ENCODE results near the gene NENF.

NENF gene

DNA sequence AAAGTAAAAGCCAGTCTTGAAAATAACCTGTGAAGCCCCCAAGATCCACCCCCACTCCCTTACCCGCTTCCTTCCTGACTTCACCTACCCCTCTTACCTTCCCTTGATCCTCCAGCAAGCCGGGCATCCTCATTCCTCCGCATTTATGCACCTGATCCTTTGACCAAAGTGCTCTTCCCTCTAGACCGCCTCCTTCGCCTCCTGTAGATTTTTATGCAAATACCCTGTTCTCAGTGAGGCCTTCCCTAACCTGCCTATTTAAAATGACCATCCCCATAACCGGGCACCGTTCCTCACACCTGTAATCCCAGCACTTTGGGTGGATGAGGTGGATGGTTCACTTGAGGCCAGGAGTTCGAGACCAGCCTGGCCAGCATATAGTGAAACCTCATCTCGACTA, 1.1 kb upstream of the NENF start:
- DNase-seq, result no peak

DNA sequence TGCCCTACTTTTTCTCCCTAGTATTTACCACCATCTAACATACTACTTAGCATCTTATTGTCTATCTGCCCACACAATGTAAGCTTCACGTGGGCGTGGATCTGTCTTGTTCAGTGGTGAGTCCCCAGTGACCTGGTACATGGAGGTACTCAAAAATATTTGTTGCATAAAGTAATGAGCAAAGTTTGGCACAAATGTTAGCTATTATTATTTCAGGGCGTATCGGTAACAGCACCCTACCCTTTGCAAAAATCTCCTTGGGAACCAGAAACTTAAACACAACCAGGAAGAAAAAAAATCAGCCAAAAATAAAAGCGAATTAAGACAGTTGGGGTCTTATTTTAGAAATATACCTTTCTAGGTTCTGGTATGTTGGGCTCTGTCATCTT, 454 bp upstream of the NENF start:
- DNase-seq, result no peak

DNA sequence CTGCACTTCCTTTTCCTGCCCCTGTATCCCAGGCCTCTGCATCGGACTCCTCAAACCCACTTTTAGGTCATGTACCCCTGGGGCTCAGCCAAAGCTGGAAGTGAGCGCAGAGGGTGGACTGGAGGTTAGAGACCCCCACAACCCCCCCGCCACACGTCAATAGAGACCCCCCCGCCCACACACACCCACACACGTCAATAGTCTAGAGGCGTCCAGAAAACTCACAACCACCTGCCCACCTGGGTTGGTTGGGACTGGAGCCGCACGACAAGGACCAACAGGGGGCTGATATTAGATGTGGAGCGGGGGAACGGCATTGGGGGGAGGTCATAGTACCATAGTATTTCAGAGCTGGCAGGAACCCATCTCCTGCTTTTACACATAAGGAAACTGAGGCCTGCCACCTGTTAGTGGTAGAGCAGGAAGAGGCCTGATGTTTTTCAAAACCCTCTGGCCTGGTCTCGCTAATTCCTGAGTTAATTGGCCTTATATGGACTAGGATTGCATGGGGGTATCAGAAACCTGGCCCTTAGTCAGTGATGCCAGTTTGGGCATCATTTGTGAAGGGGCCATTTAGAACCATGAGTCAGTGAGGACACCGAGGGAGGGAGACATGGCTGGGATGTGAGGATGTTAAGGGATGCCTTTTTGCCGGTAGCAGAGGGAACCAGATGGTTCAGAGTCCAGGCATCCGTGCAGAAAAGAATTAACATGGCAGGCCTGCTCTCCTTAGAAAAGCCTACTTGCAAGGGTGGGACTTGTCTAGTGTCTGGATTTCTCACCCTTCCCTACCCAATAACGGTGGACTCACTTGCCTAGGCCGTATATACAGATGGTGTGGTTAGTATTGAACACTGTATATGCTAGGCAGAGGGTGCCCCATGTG, 1.1 kb downstream of the NENF start:
- no peak for DNase-seq

DNA sequence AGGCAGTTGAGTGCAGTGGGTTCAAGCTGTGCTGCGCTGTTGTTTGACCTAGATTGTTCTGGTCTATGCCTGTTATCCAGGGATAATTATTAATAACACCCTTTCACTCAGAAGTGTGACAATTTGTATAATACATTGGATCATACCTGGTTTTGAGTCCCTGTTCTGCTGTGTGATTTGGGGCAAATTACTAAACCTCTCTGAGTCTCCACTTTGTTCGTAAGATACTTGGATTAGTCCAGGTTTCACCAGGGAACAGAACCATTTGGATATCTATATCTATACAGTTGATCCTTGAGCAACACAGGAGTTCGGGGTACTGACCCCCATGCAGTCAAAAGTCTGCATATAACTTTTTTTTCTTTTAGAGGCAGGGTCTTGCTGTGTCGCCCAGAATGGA, 2.3 kb downstream of the NENF start:
- DNase-seq, result no peak

DNA sequence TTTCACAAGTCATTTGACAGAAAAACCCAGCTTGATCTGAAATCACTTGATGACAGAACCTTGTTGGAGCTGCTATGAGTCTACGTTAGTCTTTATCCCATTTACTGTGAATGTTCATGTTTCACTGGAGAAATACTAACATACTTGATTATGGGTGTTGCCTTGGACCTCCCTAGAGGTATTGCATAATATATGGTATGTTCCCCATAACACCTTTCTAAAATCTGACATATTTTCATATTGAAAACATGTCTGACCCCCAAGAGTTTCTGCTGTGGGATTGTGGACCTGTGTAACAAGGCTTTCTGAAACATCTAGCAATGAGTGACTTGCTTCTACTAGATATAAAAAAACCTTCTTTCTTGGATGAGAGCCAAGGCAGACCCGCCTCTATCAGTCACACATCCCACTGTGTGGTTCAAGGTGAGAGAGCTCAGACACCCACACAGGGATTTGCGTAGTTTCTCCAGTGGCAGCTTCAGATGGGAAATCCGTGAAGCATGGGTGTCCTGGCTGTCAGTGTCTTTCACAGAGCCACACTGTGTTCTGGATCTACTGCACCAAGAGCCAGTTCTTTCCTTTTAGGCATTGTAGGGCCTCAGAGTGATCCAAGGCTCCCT, 4.6 kb downstream of the NENF start:
- no peak for DNase-seq

DNA sequence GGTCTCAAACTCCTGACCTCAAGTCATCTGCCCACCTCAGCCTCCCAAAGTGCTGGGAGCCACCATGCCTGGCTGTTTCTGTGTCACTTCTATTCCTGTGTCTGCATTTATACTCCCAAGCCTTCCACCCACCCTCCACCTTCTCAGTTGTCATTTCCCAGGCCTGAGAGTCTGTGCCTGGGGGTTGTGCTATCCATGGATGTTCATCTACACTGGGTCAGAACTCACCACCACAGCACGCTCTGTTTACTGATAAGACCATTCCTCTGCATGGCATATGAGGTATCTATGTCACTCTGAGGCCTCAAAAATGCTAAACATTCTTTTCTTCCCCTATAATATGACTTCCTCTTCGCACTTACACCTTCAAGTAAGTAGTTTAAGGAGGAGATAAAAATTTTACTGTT, 6.1 kb downstream of the NENF start:
- DNase-seq, result no peak

DNA sequence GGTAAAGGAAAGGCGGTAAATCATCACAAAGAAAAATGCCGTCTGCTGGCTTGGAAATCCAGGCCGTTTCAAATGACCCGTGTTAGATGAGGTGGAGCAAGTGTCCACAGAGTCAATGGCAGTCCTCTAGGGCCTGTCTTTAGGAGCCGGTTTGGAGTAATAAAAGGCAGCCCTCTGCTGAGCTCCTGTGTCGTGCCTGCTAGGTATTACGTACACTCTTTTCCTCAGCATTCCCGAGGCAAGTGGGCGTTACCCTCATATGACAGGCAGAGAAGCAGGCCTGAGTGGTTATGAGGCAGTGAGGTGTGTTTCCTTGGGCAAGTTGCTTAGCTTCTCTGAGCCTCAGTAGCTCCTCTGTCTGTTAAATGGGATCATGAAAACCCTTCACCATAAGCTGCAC, 7.7 kb downstream of the NENF start:
- DNase-seq, result no peak

DNA sequence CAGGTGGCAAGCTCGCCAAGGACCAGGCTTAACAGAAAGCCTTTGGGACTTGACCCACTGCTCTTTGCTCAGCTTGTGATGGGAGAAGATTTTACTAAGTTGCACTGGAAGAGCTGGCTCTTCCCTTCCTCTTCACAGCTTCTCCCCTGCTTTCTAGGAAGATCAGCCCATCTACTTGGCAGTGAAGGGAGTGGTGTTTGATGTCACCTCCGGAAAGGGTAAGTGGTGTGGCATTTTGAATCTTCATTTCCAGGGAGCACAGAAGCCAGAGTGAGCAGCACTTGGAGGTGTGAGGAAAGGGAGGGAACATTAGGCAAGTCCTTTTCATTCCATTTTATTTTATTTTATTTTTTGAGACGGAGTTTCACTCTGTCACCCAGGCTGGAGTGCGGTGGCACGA, 9.7 kb downstream of the NENF start:
- DNase-seq, result no peak

DNA sequence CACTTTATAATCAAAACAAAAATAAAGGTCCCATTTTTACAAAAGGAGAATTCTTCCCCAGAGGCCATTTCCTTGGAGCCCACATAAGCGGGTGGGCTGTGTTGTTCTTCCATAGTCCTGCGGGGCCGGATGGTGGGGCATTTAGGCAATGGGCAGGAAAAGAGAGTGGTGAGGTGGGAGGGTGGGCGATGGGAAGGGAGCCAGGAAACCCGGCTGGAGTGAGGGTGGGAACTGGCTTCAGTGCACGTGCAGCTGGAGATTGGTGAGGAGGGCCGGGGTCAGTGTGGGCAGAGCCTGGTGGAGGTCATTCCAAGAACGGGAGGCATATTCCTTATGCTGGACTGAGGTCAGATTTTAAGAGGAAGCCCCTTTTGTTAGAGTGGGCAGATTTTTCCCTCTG, 13.6 kb downstream of the NENF start:
- no peak for DNase-seq

DNA sequence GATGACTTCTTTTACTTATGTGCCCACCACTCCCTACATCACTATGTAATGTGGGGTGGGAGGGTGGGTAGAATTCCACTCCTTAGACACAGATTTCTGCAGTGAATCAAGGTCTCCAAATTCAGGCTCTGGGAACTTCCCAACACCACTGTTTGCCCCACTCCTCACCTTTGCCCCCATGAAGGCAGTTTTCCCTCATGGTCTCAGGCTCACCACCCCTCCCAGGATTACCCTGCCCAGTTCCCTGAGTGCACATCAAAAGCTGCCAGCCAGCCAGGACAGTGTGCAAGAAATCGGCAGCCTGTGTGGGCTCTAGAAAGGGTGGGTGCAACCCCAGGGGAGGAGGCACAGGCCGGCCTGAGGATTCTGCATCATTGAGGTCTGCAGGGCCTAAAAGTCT, 14.8 kb downstream of the NENF start:
- no peak for DNase-seq

DNA sequence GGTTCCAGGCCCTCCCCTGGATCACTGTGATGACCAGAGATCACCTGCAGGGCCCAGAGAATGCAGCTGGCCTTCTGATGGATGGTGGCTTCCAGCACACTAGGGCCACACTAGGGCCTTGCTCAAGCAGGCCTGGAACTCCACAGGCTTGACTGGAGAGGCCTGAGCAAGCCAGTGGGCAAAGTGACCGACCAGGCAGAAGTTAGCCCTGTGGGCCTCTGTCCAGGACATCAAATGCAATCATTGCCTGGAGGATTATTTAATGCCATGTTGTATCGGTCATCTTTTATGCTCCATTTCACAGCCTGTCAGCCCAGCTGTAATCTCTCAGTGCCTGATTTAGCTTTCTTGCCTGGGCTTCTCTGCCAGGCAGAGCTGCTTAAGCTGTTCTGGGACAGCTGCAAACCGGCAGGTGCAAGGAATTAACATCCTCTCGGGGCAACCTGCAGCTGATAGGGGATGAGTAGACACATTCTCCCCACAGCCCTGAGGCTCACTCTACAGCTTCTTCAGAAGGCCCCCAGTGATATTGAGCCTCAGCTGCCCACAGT, 17.7 kb downstream of the NENF start:
- no peak for DNase-seq

DNA sequence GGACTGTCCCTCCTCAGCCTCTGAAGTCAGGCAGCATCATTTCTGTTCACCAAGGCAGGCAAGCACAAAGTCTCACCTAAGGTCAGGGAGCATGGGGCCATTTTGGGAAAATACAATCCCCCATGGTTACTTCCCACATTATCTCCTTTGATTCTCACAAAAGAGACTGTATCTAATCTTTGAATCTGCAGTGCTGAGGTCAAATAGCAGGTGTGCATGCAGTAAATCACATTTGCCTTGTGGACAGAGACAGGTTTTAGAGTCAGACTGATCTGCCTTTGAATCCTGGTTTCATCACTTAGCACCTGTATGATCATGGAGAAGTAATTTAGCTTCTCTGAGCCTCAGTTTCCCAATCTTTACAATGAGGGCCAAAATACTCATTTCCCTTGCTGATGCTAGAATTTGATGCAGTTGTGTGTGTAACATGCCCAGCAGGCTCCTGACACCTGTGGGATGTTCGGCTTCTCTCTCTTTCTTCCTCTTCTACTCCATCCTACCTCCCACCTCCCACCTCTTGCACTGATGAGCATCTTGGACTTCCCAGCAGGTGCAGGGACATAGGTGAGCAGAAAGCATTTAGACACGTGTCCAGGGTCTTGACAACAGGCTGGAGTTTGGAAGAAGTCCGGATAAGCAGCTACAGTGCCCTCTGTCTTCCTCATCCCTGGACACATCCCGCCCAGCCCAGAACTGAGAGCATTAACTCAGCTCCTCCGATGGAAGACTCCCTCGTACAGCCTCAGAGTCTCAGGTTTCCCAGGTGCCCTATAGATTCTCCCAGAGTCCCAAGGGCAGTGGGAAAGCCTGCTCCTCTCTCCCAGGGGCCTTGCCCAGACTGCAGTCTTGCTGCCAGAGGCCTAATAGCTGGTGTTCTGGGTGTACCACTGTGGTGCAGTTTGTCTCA, 18.9 kb downstream of the NENF start:
- no peak for DNase-seq

DNA sequence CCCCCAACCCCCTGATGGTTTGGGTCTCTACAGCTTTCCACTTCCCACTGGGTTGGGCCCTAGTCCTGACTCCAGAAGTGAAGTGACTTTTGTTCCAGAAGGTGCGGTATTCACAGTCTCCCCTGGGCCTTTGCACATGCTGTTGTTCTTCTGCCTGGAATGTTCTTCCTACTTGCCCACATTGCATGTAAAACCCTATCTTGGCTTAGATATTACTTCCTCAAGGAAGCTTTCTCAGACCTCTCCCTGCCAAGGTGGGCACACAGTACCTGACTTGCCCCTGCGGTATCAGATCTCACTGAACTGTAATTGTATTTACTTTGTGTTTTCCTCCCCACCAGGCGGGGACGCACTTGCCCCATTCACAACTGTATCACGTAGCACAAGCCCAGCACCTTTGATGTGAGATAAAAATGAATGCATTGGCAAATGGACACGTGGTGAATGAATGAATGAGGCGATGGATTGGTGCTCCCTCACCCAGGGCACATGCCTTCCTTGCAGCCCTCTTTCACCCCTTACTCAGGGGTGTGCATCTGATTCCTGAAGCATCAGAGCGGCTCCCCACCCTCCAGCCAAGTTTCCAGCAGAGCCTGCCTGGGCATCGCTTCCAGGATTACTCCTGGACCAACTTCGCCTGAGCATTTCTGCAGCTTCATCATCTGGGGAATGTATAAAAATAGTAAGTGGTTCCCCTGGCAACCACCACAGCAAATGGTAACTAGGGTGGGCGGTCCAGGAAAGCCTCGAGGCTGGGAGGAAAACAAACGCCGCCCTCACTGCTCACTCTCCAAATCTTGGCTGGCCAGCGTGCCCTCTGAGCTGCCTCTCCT, 19.8 kb downstream of the NENF start:
- DNase-seq, result peak; percentile 37

DNA sequence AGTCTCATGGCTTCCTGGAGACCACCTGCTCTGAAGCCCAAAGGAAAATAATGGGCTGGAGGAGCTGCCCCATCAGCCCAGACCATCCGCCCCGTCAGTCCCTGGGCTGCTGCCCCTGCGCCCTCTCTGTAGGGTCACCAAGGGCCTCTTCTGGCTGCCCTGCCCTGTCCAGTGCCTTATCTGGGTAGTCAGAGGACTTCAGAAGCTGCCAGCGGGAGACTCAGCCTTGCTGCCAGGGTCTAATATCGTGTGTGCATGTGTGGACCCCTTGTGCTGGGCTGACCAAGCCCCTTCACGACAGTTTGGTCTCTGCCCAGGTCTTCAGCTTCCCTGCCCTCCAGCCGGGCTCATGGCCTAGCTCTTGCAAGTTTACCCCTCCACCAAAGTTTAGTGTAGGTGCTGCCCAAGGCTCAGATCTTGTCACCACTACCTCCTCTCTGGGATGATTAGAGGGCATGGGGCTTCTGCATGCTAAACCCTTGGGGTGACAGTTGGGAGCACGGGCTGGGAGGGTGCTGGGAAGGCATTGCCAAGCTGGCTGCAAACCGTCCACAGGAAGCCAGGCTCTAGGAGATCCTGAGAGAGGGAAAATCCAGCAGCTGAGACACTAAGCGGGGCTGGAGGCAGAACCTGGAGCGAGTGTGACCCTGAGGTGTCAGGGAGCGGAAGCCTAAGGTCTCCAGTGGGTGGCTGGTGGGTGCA, 20.6 kb downstream of the NENF start:
- no peak for DNase-seq

DNA sequence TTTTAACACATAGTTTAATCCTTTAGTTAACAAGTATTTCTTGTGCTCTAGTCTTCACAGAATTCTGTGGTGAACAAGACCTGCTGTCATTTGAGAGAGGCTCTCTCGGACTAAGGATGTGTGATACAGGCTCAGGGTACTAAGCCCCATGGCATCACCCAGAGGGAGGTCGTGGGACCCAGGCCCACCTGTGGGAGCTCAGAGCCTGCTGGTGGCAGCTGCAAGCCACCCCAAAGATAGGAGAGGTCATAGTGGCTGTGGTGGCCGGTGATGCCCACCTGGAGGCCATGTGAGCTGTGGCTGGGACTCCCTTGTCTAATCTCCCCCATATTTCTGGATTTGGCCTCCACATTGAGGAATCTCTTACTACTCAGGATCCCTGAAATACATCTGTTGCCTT, 22.0 kb downstream of the NENF start:
- no peak for DNase-seq

DNA sequence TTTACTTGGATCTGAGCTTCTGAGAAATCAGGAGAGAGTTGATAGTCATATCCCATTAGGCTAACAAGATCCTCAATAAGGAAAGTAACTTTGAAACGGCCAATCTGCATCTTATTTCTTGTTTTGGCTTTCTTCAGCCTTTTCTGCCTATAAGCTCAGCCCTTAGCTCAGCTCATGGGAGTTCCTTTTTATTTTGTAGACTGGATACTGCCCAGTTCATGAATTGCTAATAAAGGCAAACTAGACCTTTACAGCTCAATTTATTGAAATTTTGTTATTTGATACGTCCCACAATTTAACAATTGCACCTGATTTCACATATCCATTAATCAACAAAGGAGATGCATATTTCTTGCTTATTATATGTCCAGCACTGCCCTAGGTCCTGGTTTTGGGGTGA, 22.7 kb downstream of the NENF start:
- no peak for DNase-seq

DNA sequence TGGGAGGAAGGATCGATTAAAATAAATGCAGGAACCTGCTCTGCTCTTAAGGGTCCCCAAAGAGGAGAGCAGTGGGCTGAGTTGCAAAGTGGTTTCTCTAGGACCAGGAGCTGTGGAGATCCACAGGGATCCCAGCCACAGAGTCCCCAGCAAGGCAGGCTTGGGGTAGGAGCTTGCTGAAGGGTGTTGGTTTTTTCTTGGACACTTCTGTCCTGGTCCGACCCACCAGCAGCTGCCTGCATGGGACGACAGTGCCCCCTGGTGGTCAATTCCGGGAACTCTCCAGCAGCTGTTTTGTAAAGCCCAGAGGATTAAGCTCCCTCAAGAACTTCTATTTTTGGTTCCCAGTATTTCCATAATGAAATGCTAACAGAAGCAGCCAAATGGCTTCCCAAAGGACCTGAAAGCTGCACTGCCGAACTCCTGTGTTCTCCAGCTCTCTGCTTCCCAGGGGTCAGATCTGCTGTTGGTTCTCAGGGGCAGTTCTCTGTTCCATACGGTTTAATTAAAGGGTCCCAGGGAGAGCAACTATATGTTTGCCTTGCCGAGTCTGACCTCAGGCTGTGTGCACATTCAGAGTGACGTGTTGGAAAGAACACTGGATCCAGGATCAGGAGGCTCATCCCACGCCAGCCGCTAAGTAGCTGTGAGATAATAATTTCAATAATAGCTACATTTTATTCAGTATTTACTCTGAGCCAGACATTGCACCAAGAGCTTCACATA, 23.2 kb downstream of the NENF start:
- peak; percentile 68 for DNase-seq

DNA sequence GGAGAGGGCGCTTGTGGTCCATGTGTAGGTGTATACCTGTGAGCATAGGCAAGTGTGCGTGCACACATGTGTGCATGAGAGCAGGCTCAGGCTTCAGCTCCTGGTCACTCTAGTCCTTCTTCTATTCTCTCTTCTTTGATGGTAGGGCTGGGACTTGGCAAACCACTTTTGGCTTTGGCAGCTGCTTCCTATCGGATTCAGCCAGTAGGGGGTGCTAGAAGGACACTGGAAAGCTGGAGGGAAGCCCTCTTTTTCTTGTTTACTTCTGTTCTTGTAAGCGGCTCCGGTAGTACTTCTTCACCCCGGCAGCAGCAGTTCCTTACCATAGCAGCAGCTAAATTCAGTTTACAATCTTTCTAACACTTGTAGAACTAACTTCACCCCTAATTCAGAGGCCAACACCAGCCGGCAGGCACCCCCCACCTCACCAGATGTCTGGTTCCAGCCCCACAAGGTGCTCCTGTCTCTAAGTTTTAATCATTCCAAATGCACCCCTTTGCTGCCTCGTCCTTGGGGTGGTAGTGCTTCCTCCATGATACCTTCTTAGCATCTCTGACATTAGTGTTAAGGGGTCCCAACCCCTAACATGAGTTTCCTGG, 25.1 kb downstream of the NENF start:
- DNase-seq, result peak; percentile 16

DNA sequence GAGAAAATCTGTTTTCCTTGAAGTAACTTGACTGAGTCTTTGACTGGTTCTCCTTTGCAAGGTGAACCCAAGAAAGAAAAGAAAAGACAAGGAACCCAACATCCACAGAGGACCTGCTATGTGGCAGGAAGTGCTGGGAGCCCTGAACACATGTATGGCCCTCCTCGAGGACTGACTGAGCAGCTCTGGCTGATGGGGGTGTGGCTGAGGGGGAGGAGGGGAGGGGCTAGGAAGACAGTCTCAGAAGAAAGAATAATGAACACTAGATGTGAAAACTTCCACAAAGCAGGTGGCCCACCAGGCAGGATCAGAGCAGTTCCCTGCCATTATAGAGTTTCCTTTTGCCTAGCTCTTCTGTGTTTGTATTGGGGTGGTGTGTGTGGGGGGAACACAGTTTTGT, 26.1 kb downstream of the NENF start:
- DNase-seq, result no peak

DNA sequence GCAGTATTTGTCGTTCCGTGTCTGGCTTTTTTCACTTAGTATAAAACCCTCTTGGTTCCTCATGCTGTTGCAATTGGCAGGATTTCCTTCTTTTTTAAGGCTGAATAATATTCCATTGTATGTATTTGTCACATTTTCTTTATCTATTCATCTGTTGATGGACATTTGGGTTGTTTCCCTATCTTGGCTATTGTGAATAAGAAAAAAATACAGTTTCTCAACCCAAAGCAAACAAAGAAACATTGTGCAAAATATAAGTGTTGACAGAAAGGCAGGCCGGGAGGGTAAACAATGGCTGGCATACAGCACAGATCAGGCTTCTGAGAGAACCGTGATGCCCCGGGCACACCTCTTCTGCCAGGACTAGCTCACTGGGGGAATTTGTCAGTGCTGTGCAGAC, 26.9 kb downstream of the NENF start:
- no peak for DNase-seq
